OCI-LY7 (cell line): ENCODE measurements around the gene AGBL4. TPM values are rescaled to one million over a fixed set of nuclear protein-coding genes. Genes with fewer than 3 reads are reported as not detected.

Experiments used
- Bru-seq: library from RNA; stranded (reverse); fragments of 400-500 nt; gene quantifications from one replicate; lab custom pipeline; 2021; lab: Mats Ljungman, UMichigan
- BruChase-seq, 2 experiments: library from RNA; stranded (reverse); fragments of 400-500 nt; gene quantifications; one replicate each; lab custom pipeline; 2021; lab: Mats Ljungman, UMichigan
- BruUV-seq: library from RNA; stranded (reverse); fragments of 400-500 nt; replicated peaks from 2 replicates; lab custom pipeline; 2021; lab: Mats Ljungman, UMichigan
- CTCF ChIA-PET: fragments of 300-600 bp; sonication (Branson Sonifier 250); formaldehyde crosslinking; loops from one replicate; lab custom pipeline; 2022; ENCODE audit warnings: antibody characterized with exemption; ENCODE audit not compliant: unreplicated experiment; lab: Charles Lee
- POLR2A ChIA-PET: fragments of 300-600 bp; sonication (Branson Sonifier 250); formaldehyde crosslinking; loops from one replicate; lab custom pipeline; 2022; ENCODE audit warnings: antibody characterized with exemption; lab: Charles Lee
- DNase-seq: peaks from one replicate; pipeline ENCODE4 v3.0.0-alpha.2; 2015; ENCODE audit warnings: low spot score
- H2AFZ ChIP-seq: fragments of 200-600 bp; sonication (generic), shearing (Covaris generic); 2 replicates; pipeline ENCODE4 v1.6.1; 2014; ENCODE audit warnings: mild to moderate bottlenecking, antibody characterized with exemption, low read length, moderate library complexity
- H3K27ac ChIP-seq: fragments of 200-600 bp; sonication (generic); 2 replicates; pipeline ENCODE4 v1.5.1; 2014; ENCODE audit warnings: mixed run types, low read depth, mild to moderate bottlenecking, moderate library complexity, low read length, inconsistent platforms; ENCODE audit not compliant: poor library complexity, severe bottlenecking
- H3K36me3 ChIP-seq: fragments of 200-600 bp; sonication (generic); 2 replicates; pipeline ENCODE4 v1.6.1; 2014; ENCODE audit warnings: mild to moderate bottlenecking, antibody characterized with exemption, low read length, moderate library complexity, mixed read lengths; ENCODE audit not compliant: insufficient read depth
- H3K4me1 ChIP-seq: fragments of 200-600 bp; sonication (generic); 2 replicates; pipeline ENCODE4 v1.5.1; 2014; ENCODE audit warnings: mild to moderate bottlenecking, low read length; ENCODE audit not compliant: insufficient read depth, poor library complexity, severe bottlenecking
- H3K4me2 ChIP-seq: fragments of 200-600 bp; sonication (generic); 2 replicates; pipeline ENCODE4 v1.6.1; 2014; ENCODE audit warnings: mild to moderate bottlenecking, low read length
- H3K4me3 ChIP-seq: fragments of 200-600 bp; sonication (generic); 2 replicates; pipeline ENCODE4 v1.5.1; 2014; ENCODE audit warnings: mild to moderate bottlenecking, low read depth, low read length; ENCODE audit not compliant: poor library complexity, severe bottlenecking
- H3K79me2 ChIP-seq: fragments of 200-600 bp; sonication (generic); 2 replicates; pipeline ENCODE4 v1.6.1; 2016; ENCODE audit warnings: low read depth, mild to moderate bottlenecking, low read length, moderate library complexity, mixed read lengths; ENCODE audit not compliant: insufficient read depth
- H3K9me2 ChIP-seq: fragments of 200-600 bp; sonication (generic); 2 replicates; pipeline ENCODE4 v1.6.1; 2016; ENCODE audit warnings: mild to moderate bottlenecking, low read length, mixed read lengths; ENCODE audit not compliant: insufficient read depth
- H3K9me3 ChIP-seq: fragments of 200-600 bp; sonication (generic); 2 replicates; pipeline ENCODE4 v1.6.1; 2014; ENCODE audit warnings: mild to moderate bottlenecking, mixed run types, low read length, mixed read lengths
- H4K20me1 ChIP-seq: fragments of 200-600 bp; sonication (generic); 2 replicates; pipeline ENCODE4 v1.6.1; 2014; ENCODE audit warnings: mild to moderate bottlenecking, antibody characterized with exemption, low read length, moderate library complexity, mixed read lengths; ENCODE audit not compliant: insufficient read depth
- CTCF ChIP-seq: fragments of 200-600 bp; sonication (generic); conservative IDR thresholded peaks from 2 replicates; pipeline ENCODE4 v1.5.1; 2014; ENCODE audit warnings: mild to moderate bottlenecking, antibody characterized with exemption, low read length, moderate library complexity, mixed read lengths
- EZH2phosphoT487 ChIP-seq: fragments of 200-600 bp; sonication (generic); IDR thresholded peaks from 2 replicates; pipeline ENCODE4 v1.6.1; 2018; ENCODE audit warnings: low read depth, borderline replicate concordance, mild to moderate bottlenecking, mixed run types, antibody characterized with exemption, low read length, moderate library complexity, mixed read lengths
- intact Hi-C: fragments of 100-400 bp; cut with micrococcal nuclease; formaldehyde crosslinking; loops from one replicate; pipeline ENCODE4 v1.10.0; 2022; ENCODE audit not compliant: unreplicated experiment
- long read RNA-seq: library from polyadenylated mRNA; stranded (forward); transcript quantifications from one replicate; pipeline ENCODE4 v2.0.0, GENCODE V29; 2022
- total RNA-seq, 2 experiments: library from RNA; depleted of rRNA in 1 of 2; stranded (reverse); fragments of >200 nt in 1 of 2; shearing (Covaris generic) in 1 of 2; gene quantifications; 2 replicates each; pipeline ENCODE4 v1.2.3, GENCODE V29; 2014 to 2022

Gene AGBL4
- total RNA-seq (2014; rRNA removed; shearing (Covaris generic)) (not detected in 2 replicates), total RNA-seq (2022) (not detected in 2 replicates), Bru-seq, nascent RNA (percentile 0 among the genes with signal in this experiment), BruChase-seq, experiment 1, labeled RNA remaining after a 6-hour chase (percentile 0 among the genes with signal in this experiment), BruChase-seq, experiment 2, labeled RNA remaining after a 2-hour chase (percentile 1 among the genes with signal in this experiment)
- long read RNA-seq, result 0 reads

- H2AFZ ChIP-seq, result no peak within 1 kb of the TSS
Observed at GRCh38 chr1:50023292-50024159, at the start of gene AGBL4. Gene AGBL4 (minus strand): TSS chr1:50023954.

GRCh38 chr1:50066806-50067205 is 43.1 kb upstream of the AGBL4 start:
- H3K27ac ChIP-seq, result no peak overlapping the region
- H3K9me3 ChIP-seq, result no peaks in the 10 kb centered on the region
- no peaks in the 10 kb centered on the region for H3K79me2 ChIP-seq
- intact Hi-C loops, result no loop called here
- H3K4me2 ChIP-seq, result no peak overlapping the region
- H4K20me1 ChIP-seq, result no peaks in the 10 kb centered on the region
- no peaks in the 10 kb centered on the region for H3K4me1 ChIP-seq
- no peak for TF ChIP-seq CTCF
- no peak for TF ChIP-seq EZH2phosphoT487
- no peaks in the 10 kb centered on the region for H3K9me2 ChIP-seq
- no peak overlapping the region for H3K4me3 ChIP-seq
- POLR2A ChIA-PET, result no interaction called here
- no peak overlapping the region for H2AFZ ChIP-seq
- CTCF ChIA-PET, result no interaction called here
- BruUV-seq, result no TSS peak
- DNase-seq, result no peak
- H3K36me3 ChIP-seq, result no peaks in the 10 kb centered on the region

More at GRCh38 chr1:50023292-50024159, at the start of gene AGBL4:
- intact Hi-C loops, result no loop called here
- TF ChIP-seq CTCF (no peak), EZH2phosphoT487 (no peak)
- Histone ChIP-seq H3K4me2 (no peak within 1 kb of the TSS), H3K79me2 (no peaks in the 10 kb centered on the region), H3K9me2 (no peaks in the 10 kb centered on the region), H3K9me3 (no peaks in the 10 kb centered on the region), H3K36me3 (no peaks in the 10 kb centered on the region), H3K4me3 (no peak within 1 kb of the TSS), H3K4me1 (no peaks in the 10 kb centered on the region), H3K27ac (no peak within 1 kb of the TSS), H4K20me1 (no peaks in the 10 kb centered on the region)
- DNase-seq, result no peak
- ChIA-PET CTCF (no interaction called here), POLR2A (interaction anchor here (0.8 kb wide), 1 partner anchor 16 kb away, joined by 3 read pairs; no protein-coding TSS in a partner anchor)
- BruUV-seq, result no TSS peak
